ENCODE results near the gene OAT. TPM values are rescaled to one million over a fixed set of nuclear protein-coding genes. Genes with fewer than 3 reads are reported as not detected.
"Not testable (repeated sequence)": the region's sequence is repeated elsewhere in the genome, so short reads cannot be mapped to it uniquely, and the experiment has no call there.

OAT gene
- total RNA-seq, 1 experiment from 2014 or later = 67.9 TPM

DNA sequence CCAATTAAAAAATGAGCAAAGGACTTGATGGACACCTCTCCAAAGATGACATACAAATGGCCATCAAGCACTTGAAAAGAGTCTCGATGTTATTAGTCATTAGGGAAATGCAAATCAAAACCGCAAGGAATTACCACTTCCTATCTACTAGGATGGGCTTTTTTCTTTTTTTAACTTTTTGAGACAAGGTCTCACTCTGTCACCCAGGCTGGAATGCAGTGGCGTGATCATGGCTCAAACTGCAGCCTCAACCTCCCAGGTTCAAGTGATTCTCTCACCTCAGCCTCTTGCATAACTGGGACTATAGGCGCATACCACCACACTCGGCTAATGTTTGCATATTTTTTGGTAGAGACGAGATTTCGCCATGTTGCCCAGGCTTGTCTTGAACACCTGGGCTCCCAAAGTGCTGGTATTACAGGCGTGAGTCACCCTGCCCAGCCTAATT, 17.5 kb upstream of the OAT start:
- Histone ChIP-seq H3K79me2 (ENCODE audit: insufficient read depth, low read length) (no peaks in the 10 kb centered on the region), H3K14ac (ENCODE audit: insufficient read depth, low read length) (no peak overlapping the region), H3K18ac (ENCODE audit: insufficient read length, low read depth, low read length) (no peak overlapping the region), H3K4me1 (ENCODE audit: insufficient read depth, low read length) (no peaks in the 10 kb centered on the region), H3K4me2 (ENCODE audit: insufficient read depth, insufficient read length, low read length) (no peak overlapping the region), H3T11ph (ENCODE audit: low read length) (no peak overlapping the region), H3K23ac (ENCODE audit: insufficient read length, low read depth, low read length) (no peak overlapping the region), H4K20me1 (ENCODE audit: control insufficient read depth, insufficient read depth, insufficient read length) (no peaks in the 10 kb centered on the region), H3K27ac (ENCODE audit: insufficient read length, low read depth, low read length) (no peak overlapping the region), H3K27me3 (ENCODE audit: insufficient read depth, low read length) (no peaks in the 10 kb centered on the region), H3K23me2 (ENCODE audit: insufficient read length, low read depth, low read length, poor library complexity, severe bottlenecking) (no peaks in the 10 kb centered on the region), H3K4ac (ENCODE audit: low read depth, low read length) (no peak overlapping the region), H3K56ac (ENCODE audit: insufficient read length, low read depth, low read length) (no peak overlapping the region), H2AK5ac (ENCODE audit: insufficient read length, low read length) (no peak overlapping the region), H2BK12ac (ENCODE audit: insufficient read length, low read depth, low read length) (no peak overlapping the region), H3K9ac (ENCODE audit: extremely low read depth, insufficient read length, low read length) (no peak overlapping the region), H2BK15ac (ENCODE audit: low read depth, low read length) (no peak overlapping the region), H2BK120ac (ENCODE audit: low read depth, low read length, poor library complexity, severe bottlenecking) (no peak overlapping the region), H2AFZ (ENCODE audit: low read length) (no peak overlapping the region), H4K91ac (ENCODE audit: insufficient read length, low read depth, low read length) (no peak overlapping the region), H3K79me1 (ENCODE audit: insufficient read depth, low read depth, low read length, poor library complexity, severe bottlenecking) (no peaks in the 10 kb centered on the region), H4K5ac (ENCODE audit: insufficient read length, low read depth, low read length) (no peak overlapping the region), H2BK20ac (ENCODE audit: low read depth, low read length, poor library complexity, severe bottlenecking) (no peak overlapping the region), H3K9me3 (ENCODE audit: control insufficient read depth, low read depth, low read length) (no peaks in the 10 kb centered on the region), H2BK5ac (ENCODE audit: insufficient read length, low read length) (no peak overlapping the region), H4K8ac (replicated peaks; ENCODE audit: insufficient read length, low read depth, low read length) (no peak overlapping the region)
- Mint-ChIP-seq H3K9me3 (no peaks in the 10 kb centered on the region), H3K4me1 (no peaks in the 10 kb centered on the region), H3K27ac (no peak overlapping the region), H3K4me3 (no peak overlapping the region), H3K36me3 (ENCODE audit: insufficient read depth in 1 of 3, low read depth in 3 of 3) (no peaks in the 10 kb centered on the region), H3K27me3 (ENCODE audit: low read depth) (no peaks in the 10 kb centered on the region; the same call in none of the 2 replicates)
- no peak for TF ChIP-seq CTCF (conservative IDR thresholded peaks at IDR 0.05)
- DNase-seq = no peak
- WGBS (ENCODE audit: extremely low coverage, insufficient read length, low lambda C conversion rate) = no CpG with 5 or more reads among the region's 8 CpGs

DNA sequence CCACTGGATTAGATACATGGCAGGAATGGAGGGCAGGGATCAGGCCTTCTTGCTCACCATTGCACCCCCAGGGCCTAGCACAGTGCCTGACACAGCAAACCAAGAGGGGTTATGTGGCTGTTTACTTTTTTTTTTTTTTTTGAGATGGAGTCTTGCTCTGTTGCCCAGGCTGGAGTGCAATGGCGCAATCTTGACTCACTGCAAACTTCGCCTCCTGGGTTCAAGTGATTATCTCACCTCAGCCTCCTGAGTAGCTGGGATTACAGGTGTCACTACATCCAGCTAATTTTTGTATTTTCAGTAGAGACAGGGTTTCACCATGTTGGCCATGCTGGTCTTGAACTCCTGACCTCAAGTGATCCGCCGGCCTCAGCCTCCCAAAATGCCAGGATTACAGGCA, 17.0 kb upstream of the OAT start:
- not testable (repeated sequence) for H3K9ac ChIP-seq (ENCODE audit: extremely low read depth, insufficient read length, low read length); H3K23ac ChIP-seq (ENCODE audit: insufficient read length, low read depth, low read length); H2BK5ac ChIP-seq (ENCODE audit: insufficient read length, low read length); H4K91ac ChIP-seq (ENCODE audit: insufficient read length, low read depth, low read length); H3K27ac ChIP-seq (ENCODE audit: insufficient read length, low read depth, low read length); DNase-seq; H3T11ph ChIP-seq (ENCODE audit: low read length); H3K4me1 Mint-ChIP-seq; H2AK5ac ChIP-seq (ENCODE audit: insufficient read length, low read length); H3K27me3 Mint-ChIP-seq (ENCODE audit: low read depth); H2BK120ac ChIP-seq (ENCODE audit: low read depth, low read length, poor library complexity, severe bottlenecking); H2AFZ ChIP-seq (ENCODE audit: low read length); H3K56ac ChIP-seq (ENCODE audit: insufficient read length, low read depth, low read length); H3K23me2 ChIP-seq (ENCODE audit: insufficient read length, low read depth, low read length, poor library complexity, severe bottlenecking); H3K4me3 Mint-ChIP-seq; H4K20me1 ChIP-seq (ENCODE audit: control insufficient read depth, insufficient read depth, insufficient read length); H3K4me1 ChIP-seq (ENCODE audit: insufficient read depth, low read length); H3K36me3 Mint-ChIP-seq (ENCODE audit: insufficient read depth in 1 of 3, low read depth in 3 of 3); H3K79me1 ChIP-seq (ENCODE audit: insufficient read depth, low read depth, low read length, poor library complexity, severe bottlenecking); H3K79me2 ChIP-seq (ENCODE audit: insufficient read depth, low read length); H2BK15ac ChIP-seq (ENCODE audit: low read depth, low read length); H3K27me3 ChIP-seq (ENCODE audit: insufficient read depth, low read length); H2BK12ac ChIP-seq (ENCODE audit: insufficient read length, low read depth, low read length); H3K9me3 ChIP-seq (ENCODE audit: control insufficient read depth, low read depth, low read length); H3K9me3 Mint-ChIP-seq; H3K27ac Mint-ChIP-seq; H3K18ac ChIP-seq (ENCODE audit: insufficient read length, low read depth, low read length); H3K4me2 ChIP-seq (ENCODE audit: insufficient read depth, insufficient read length, low read length); H4K8ac ChIP-seq (replicated peaks; ENCODE audit: insufficient read length, low read depth, low read length); H3K4ac ChIP-seq (ENCODE audit: low read depth, low read length); H2BK20ac ChIP-seq (ENCODE audit: low read depth, low read length, poor library complexity, severe bottlenecking); H4K5ac ChIP-seq (ENCODE audit: insufficient read length, low read depth, low read length); H3K14ac ChIP-seq (ENCODE audit: insufficient read depth, low read length)
- no CpG with 5 or more reads among the region's 4 CpGs for WGBS (ENCODE audit: extremely low coverage, insufficient read length, low lambda C conversion rate)
